ENCODE results near the gene IRS1.

Gene IRS1

GRCh38 chr2:226755631-226756030 lies 44.0 kb downstream of the IRS1 start:
- no peak for DNase-seq (ENCODE audit: low spot score)

- DNase-seq (ENCODE audit: low spot score), result no peak
Measured at GRCh38 chr2:226754821-226755604, 44.6 kb downstream of the IRS1 start.

- DNase-seq (ENCODE audit: low spot score), result no peak
Measured at GRCh38 chr2:226752887-226753286, 46.7 kb downstream of the IRS1 start.

DNA sequence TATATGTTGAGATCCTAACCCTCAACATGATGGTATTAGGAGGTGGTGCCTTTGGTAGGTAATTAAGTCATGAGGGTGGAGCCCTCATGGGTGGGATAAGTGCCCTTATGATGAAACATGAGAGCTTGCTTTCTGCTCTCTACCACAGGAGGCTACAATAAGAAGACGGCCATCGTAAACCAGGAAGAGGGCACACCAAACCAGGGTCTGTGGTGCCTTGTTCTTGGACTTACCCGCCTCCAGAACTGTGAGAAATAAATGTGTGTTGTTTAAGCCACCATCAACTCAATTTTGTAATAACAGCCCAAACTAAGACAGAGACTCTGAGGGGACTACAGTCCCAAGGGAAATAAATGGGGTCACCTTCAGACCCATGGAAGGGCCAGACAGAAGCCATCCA lies 52.3 kb downstream of the IRS1 start:
- DNase-seq (ENCODE audit: low spot score), result no peak

DNA sequence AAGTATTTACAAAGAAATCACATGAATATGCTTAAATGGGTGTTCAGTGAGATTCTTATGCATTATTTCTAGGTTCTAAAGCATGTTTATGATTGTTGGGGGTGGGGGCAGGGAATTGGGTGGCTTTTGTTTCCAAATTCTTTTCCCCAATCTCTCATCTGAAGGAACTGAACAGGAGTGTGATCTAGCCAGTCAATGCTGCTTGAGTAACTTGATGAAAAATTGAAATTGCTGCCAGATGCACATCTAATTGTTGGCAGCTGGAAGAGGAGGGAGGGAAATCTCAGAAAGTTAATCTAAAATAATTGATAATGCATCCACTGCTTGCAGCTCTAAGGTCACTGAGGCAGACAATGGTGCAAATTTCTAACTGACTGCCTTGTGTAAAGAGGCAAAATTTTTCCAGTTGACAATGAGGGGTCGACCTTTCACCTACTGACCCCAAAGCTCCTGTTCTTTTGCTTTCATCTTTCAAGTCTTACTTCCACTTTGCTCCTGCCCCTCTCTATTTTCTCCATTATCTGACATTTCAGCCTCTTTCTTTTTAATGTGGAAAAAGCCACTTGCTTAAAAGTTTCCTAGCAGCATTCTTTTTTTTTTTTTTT lies 53.3 kb downstream of the IRS1 start:
- DNase-seq (ENCODE audit: low spot score), result no peak

DNA sequence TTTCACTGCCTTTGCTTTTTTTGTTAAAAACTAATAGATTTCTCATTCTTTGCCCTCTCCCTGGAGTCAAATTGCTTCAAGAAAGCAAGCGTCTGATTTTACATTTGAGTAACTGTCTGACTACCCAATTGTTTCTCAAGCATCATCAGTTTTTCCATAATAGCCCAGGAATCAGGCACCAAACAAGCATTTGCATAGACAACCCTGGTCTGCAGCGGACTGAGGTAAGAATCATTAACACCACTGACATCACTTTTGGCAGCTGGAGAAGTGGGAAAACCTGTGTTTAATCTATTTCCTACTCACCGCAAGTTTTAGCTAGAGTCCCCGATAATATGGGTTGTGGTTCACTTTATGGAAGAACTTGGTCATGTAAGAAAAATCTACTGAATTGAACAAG lies 55.7 kb downstream of the IRS1 start:
- DNase-seq (ENCODE audit: low spot score), result no peak

- no peak for DNase-seq (ENCODE audit: low spot score)
Measured at GRCh38 chr2:226742347-226742746, 57.3 kb downstream of the IRS1 start.

- DNase-seq (ENCODE audit: low spot score), result no peak
Measured at GRCh38 chr2:226740039-226740648, 59.5 kb downstream of the IRS1 start.

DNA sequence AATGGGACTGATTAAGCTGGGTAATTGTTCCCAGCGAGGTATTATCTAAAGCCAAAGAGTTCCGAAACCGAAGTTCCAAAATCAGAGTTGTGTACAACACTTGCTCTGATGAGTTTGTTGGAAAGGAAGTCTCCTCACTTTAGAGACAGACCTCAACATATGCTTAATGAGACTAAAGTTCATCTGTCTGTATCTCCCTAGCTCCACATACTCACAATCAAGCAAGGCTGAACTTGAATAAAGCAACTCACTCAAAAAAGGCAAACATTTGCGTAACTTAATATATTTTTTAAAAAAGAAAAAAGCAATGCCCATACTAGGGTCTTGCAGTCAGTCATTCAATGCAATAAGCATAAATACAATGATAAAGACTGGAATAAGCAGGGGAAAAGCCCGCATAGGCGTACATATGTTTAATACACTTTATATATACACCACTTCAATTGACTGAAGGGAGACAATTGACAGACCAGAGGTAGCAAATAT lies 60.0 kb downstream of the IRS1 start:
- DNase-seq (ENCODE audit: low spot score), result no peak

GRCh38 chr2:226738821-226739544 lies 60.6 kb downstream of the IRS1 start:
- no peak for DNase-seq (ENCODE audit: low spot score)

- no peak for DNase-seq (ENCODE audit: low spot score)
Measured at GRCh38 chr2:226738191-226738820, 61.3 kb downstream of the IRS1 start.

GRCh38 chr2:226736382-226736781 lies 63.2 kb downstream of the IRS1 start:
- no peak for DNase-seq (ENCODE audit: low spot score)

DNA sequence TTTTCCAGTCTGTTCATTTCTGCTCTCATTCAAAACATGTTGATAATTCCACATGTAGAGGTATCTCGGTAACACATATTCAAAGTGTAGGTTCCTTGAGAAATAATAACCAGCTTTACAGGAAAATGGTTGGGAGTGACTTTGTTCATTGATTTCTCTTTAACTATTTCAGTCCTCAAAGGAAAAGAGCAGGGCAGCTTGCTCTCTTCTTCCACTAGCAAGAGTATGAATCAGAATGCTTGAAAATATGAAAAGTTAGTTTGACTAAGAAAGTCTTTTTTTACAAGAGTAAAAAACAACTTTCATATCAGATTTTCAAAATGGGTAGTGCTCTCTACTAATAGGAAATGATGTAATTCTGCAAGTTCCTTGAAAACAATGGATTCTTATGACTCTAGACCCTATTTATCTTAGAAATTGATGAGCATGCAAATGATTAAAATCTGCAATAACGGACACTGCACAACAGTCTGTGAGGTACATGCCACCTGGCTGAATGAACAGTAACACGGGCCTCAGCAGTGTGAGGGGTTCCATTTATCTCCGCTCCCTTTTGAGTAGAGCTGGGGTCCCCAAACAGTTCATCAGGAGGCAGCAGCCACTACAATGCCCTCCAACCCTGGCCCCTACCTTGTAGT lies 65.6 kb downstream of the IRS1 start:
- no peak for DNase-seq (ENCODE audit: low spot score)

- no peak for DNase-seq (ENCODE audit: low spot score)
Measured at GRCh38 chr2:226733189-226733858, 66.3 kb downstream of the IRS1 start.

GRCh38 chr2:226732478-226733188 lies 67.0 kb downstream of the IRS1 start:
- DNase-seq (ENCODE audit: low spot score), result no peak

GRCh38 chr2:226730481-226730880 lies 69.1 kb downstream of the IRS1 start:
- no peak for DNase-seq (ENCODE audit: low spot score)

- DNase-seq (ENCODE audit: low spot score), result no peak
Measured at GRCh38 chr2:226728996-226729395, 70.6 kb downstream of the IRS1 start.

GRCh38 chr2:226727251-226727650 lies 72.4 kb downstream of the IRS1 start:
- no peak for DNase-seq (ENCODE audit: low spot score)

- DNase-seq (ENCODE audit: low spot score), result no peak
Measured at GRCh38 chr2:226726546-226726945, 73.1 kb downstream of the IRS1 start.

GRCh38 chr2:226725126-226725860 lies 74.3 kb downstream of the IRS1 start:
- DNase-seq (ENCODE audit: low spot score), result no peak
